Left renal pelvis (tissue), 4 donors: Measurements from ENCODE around the gene TEDC2. TPM values are rescaled to one million over a fixed set of nuclear protein-coding genes. Genes with fewer than 3 reads are reported as not detected.
"Not testable (repeated sequence)": the region's sequence is repeated elsewhere in the genome, so short reads cannot be mapped to it uniquely, and the experiment has no call there.

ENCODE experiments used
- DNase-seq, 4 donors: peaks; one replicate each; pipeline ENCODE4 v3.0.0-alpha.2; 2013; ENCODE audit warnings: low read depth in 4 of 4, low spot score in 3 of 4
- polyA plus RNA-seq, 4 donors: library from polyadenylated mRNA; unstranded; fragments of 120-200 nt; gene quantifications; one replicate each; pipeline ENCODE4 v1.2.1, GENCODE V29; 2013; ENCODE audit not compliant: insufficient read length in 4 of 4

Gene TEDC2
- polyA plus RNA-seq, 4 donors = 6.1 to 14.6 (median 10.1) TPM

GRCh38 chr16:2475413-2476344, 15.8 kb downstream of the TEDC2 start:
- DNase-seq = no peak

GRCh38 chr16:2476345-2476720, 16.4 kb downstream of the TEDC2 start:
- no peak for DNase-seq

- no peak for DNase-seq
Observed at GRCh38 chr16:2476741-2477140, 16.8 kb downstream of the TEDC2 start.

- no peak for DNase-seq
Observed at GRCh38 chr16:2477327-2477726, 17.4 kb downstream of the TEDC2 start.

- DNase-seq = no peak
Observed at GRCh38 chr16:2478279-2478678, 18.4 kb downstream of the TEDC2 start.

GRCh38 chr16:2479996-2480395, 20.1 kb downstream of the TEDC2 start:
- DNase-seq = not testable (repeated sequence)

GRCh38 chr16:2480948-2481347, 21.0 kb downstream of the TEDC2 start:
- DNase-seq = no peak

- DNase-seq = no peak
Observed at GRCh38 chr16:2481676-2482075, 21.8 kb downstream of the TEDC2 start.

- no peak for DNase-seq
Observed at GRCh38 chr16:2482249-2482648, 22.3 kb downstream of the TEDC2 start.

GRCh38 chr16:2482708-2483534, 23.0 kb downstream of the TEDC2 start:
- DNase-seq = no peak

- DNase-seq = no peak
Observed at GRCh38 chr16:2483939-2484897, 24.3 kb downstream of the TEDC2 start.

- no peak for DNase-seq
Observed at GRCh38 chr16:2484898-2485508, 25.1 kb downstream of the TEDC2 start.

- no peak for DNase-seq
Observed at GRCh38 chr16:2485811-2486507, 26.1 kb downstream of the TEDC2 start.

- DNase-seq = no peak
Observed at GRCh38 chr16:2486645-2487516, 27.0 kb downstream of the TEDC2 start.

- DNase-seq = no peak
Observed at GRCh38 chr16:2487517-2487842, 27.6 kb downstream of the TEDC2 start.

GRCh38 chr16:2487903-2488531, 28.1 kb downstream of the TEDC2 start:
- no peak for DNase-seq

GRCh38 chr16:2489581-2489980, 29.7 kb downstream of the TEDC2 start:
- DNase-seq = no peak
